MM.1S (cell line): ENCODE data around the gene PKN1.

ENCODE experiments used
- DNase-seq: peaks from one replicate; pipeline ENCODE4 v3.0.0-alpha.2; 2015
- H2AFZ ChIP-seq: fragments of 300-600 bp; sonication (generic); 2 replicates; pipeline ENCODE4 v1.6.0; 2016; ENCODE audit warnings: antibody characterized with exemption, low read length
- H3F3A ChIP-seq: fragments of 300-600 bp; sonication (generic); 2 replicates; pipeline ENCODE4 v1.6.1; 2016; ENCODE audit warnings: mild to moderate bottlenecking, antibody characterized with exemption, low read length, moderate library complexity, mixed read lengths; ENCODE audit not compliant: insufficient read depth
- H3K27ac ChIP-seq: fragments of 300-600 bp; sonication (generic); 2 replicates; pipeline ENCODE4 v1.5.1; 2016; ENCODE audit warnings: mild to moderate bottlenecking, low read length
- H3K27me3 ChIP-seq: fragments of 300-600 bp; sonication (generic); replicated peaks from 2 replicates; pipeline ENCODE4 v1.6.0; 2016; ENCODE audit warnings: low read length; ENCODE audit not compliant: insufficient read depth
- H3K36me3 ChIP-seq: fragments of 300-600 bp; sonication (generic); replicated peaks from 2 replicates; pipeline ENCODE4 v1.6.1; 2016; ENCODE audit warnings: mild to moderate bottlenecking, low read length, mixed read lengths; ENCODE audit not compliant: insufficient read depth
- H3K4me1 ChIP-seq: fragments of 300-600 bp; sonication (generic); 2 replicates; pipeline ENCODE4 v1.6.1; 2016; ENCODE audit warnings: low read length, mixed read lengths
- H3K4me2 ChIP-seq: fragments of 300-600 bp; sonication (generic); 2 replicates; pipeline ENCODE4 v1.6.0; 2016; ENCODE audit warnings: low read depth, low read length
- H3K4me3 ChIP-seq: fragments of 300-600 bp; sonication (generic); 2 replicates; pipeline ENCODE4 v1.5.1; 2016; ENCODE audit warnings: low read length, mixed read lengths
- H3K79me2 ChIP-seq: fragments of 300-600 bp; sonication (generic); 2 replicates; pipeline ENCODE4 v1.6.1; 2016; ENCODE audit warnings: mixed run types, low read length, mixed read lengths
- H3K9ac ChIP-seq: fragments of 300-600 bp; sonication (generic); 2 replicates; pipeline ENCODE4 v1.6.1; 2016; ENCODE audit warnings: low read length, mixed read lengths
- H3K9me2 ChIP-seq: fragments of 300-600 bp; sonication (generic); replicated peaks from 2 replicates; pipeline ENCODE4 v1.6.1; 2016; ENCODE audit warnings: mild to moderate bottlenecking, low read length, mixed read lengths; ENCODE audit not compliant: insufficient read depth
- H3K9me3 ChIP-seq: fragments of 300-600 bp; sonication (generic); replicated peaks from 2 replicates; pipeline ENCODE4 v1.6.1; 2016; ENCODE audit warnings: mild to moderate bottlenecking, low read length, mixed read lengths; ENCODE audit not compliant: insufficient read depth
- H4K20me1 ChIP-seq: fragments of 300-600 bp; sonication (generic); 2 replicates; pipeline ENCODE4 v1.6.1; 2016; ENCODE audit warnings: mild to moderate bottlenecking, low read length, moderate library complexity, mixed read lengths; ENCODE audit not compliant: insufficient read depth
- EZH2 ChIP-seq: fragments of 300-600 bp; sonication (generic); optimal IDR thresholded peaks from 2 replicates; pipeline ENCODE3; 2017; ENCODE audit warnings: low read depth, mild to moderate bottlenecking, antibody characterized with exemption, low read length, mixed read lengths
- EZH2phosphoT487 ChIP-seq: fragments of 300-600 bp; sonication (generic); IDR thresholded peaks from 2 replicates; pipeline ENCODE4 v1.6.1; 2018; ENCODE audit warnings: antibody characterized with exemption, low read length
- TF ChIP-seq, protein P1 (sequence below): fragments of 300-600 bp; sonication (generic); IDR thresholded peaks from 2 replicates; pipeline ENCODE4 v1.5.1; 2016; ENCODE audit warnings: antibody characterized with exemption, low read length, mixed read lengths

PKN1 gene

DNA sequence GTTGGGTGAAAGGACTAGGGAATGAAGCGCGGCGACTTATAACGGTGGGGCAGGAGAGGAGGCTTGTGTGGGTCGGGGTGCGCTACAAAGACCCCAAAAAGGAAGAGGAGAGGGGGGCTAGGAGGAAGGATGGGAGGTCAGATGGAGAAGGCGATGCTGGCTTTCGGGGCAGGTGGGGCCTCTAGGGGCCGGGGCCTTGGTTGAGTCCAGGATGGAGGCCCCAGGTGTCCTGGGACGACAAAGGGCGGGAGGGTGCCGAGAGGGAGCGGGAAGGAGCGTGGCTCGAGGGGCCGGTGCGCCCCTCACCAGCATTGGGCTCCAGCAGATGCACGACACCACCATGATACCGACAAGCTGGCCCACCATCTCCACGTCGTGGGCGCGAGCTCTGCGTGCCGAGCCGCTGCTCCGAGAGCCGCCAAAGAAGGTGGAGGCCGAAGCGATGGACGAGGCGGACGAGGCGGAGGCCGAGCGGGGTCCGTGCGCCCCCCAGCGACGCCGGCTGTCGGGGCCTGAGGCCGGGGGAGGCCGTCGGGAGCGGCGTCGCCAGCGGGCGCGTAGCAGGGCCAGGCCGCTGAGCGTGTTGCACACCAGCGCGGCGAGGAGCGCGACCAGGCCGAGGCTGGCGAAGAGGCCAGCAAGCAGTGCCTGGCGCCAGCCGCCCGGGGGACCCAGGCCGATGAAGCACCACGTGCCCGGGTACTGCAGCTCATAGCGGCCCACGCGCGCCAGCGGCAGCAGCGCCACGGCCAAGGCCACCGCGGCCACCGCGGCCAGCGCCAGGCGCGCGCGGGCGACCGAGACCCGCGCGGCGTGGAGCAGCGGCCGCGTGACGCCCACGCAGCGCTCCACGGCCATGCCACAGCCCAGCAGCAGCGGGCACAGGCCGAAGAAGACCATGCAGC is 40.2 kb downstream of the PKN1 start:
- no peak overlapping the region for H3K4me3 ChIP-seq
- H3K79me2 ChIP-seq = no peaks in the 10 kb centered on the region
- H3K4me1 ChIP-seq = no peaks in the 10 kb centered on the region
- H2AFZ ChIP-seq = no peak overlapping the region
- H3K4me2 ChIP-seq = no peak overlapping the region
- no peaks in the 10 kb centered on the region for H3K36me3 ChIP-seq
- no peaks in the 10 kb centered on the region for H4K20me1 ChIP-seq
- H3K9ac ChIP-seq = no peak overlapping the region
- no peak for DNase-seq
- no peak overlapping the region for H3K27ac ChIP-seq
- H3K9me3 ChIP-seq = no peaks in the 10 kb centered on the region
- no peak for TF ChIP-seq EZH2phosphoT487
- TF ChIP-seq EZH2 = no peak
- TF ChIP-seq, protein P1, sequence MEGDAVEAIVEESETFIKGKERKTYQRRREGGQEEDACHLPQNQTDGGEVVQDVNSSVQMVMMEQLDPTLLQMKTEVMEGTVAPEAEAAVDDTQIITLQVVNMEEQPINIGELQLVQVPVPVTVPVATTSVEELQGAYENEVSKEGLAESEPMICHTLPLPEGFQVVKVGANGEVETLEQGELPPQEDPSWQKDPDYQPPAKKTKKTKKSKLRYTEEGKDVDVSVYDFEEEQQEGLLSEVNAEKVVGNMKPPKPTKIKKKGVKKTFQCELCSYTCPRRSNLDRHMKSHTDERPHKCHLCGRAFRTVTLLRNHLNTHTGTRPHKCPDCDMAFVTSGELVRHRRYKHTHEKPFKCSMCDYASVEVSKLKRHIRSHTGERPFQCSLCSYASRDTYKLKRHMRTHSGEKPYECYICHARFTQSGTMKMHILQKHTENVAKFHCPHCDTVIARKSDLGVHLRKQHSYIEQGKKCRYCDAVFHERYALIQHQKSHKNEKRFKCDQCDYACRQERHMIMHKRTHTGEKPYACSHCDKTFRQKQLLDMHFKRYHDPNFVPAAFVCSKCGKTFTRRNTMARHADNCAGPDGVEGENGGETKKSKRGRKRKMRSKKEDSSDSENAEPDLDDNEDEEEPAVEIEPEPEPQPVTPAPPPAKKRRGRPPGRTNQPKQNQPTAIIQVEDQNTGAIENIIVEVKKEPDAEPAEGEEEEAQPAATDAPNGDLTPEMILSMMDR = no peak
- peaks cover 48% of the 10 kb centered on the region for H3K27me3 ChIP-seq
- no peaks in the 10 kb centered on the region for H3F3A ChIP-seq
- H3K9me2 ChIP-seq = no peaks in the 10 kb centered on the region

DNA sequence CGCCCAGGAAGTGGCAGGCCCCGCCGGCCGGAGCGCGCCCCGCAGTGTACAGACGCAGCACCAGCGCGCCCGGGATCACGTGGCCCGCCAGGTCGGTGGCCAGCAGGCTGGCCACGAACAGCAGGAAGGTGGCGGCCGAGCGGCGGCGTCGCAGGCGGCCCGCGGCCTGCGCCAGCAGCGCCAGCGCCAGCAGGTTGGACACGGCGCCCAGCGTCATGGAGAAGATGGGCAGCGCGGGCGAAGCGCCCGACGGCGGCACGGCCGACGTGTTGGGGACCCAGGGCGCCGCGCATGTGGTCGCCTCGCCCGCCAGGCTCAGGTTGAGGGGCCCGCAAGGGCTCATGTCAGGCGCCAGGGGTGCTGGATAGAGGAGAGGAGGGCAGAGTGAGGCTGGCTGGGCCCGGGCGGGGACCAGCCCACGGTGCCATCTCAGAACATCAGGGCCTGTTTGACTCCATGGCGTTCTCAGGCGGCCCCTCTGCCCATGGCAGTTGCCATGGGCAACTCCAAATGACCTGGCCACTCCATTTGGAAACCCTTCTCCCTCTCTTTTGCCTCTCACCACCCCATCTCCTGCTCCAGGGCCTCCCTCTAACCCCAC is 41.0 kb downstream of the PKN1 start:
- Histone ChIP-seq H3K9ac (no peak overlapping the region), H3K27me3 (peaks cover 48% of the 10 kb centered on the region), H4K20me1 (no peaks in the 10 kb centered on the region), H3F3A (no peaks in the 10 kb centered on the region), H3K4me1 (no peaks in the 10 kb centered on the region), H3K4me2 (no peak overlapping the region), H3K4me3 (no peak overlapping the region), H3K79me2 (no peaks in the 10 kb centered on the region), H3K9me2 (no peaks in the 10 kb centered on the region), H2AFZ (no peak overlapping the region), H3K9me3 (no peaks in the 10 kb centered on the region), H3K36me3 (no peaks in the 10 kb centered on the region), H3K27ac (no peak overlapping the region)
- no peak for DNase-seq
- TF ChIP-seq EZH2 (no peak), EZH2phosphoT487 (no peak)
- TF ChIP-seq, protein P1 = no peak

DNA sequence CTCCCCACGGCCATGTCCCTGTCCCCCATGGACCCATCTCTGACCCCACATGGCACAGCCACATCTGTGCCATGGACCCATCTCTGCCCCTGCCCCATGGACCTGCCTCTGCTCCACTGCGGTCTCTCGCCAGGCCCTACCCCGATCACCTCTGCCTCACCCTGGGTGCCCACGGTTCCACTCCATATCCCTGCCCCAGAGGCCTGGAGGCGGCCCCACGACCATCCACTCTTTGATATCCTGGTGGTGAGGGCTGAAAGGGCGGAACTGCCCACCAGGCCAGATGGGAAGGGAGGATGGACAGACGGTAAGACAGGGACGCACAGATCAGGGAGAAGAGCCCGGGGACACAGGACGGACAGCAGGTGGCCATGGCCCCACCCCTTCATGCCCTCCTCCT is 41.7 kb downstream of the PKN1 start:
- no peak for TF ChIP-seq EZH2
- TF ChIP-seq EZH2phosphoT487 = no peak
- TF ChIP-seq, protein P1 = no peak
- Histone ChIP-seq H3K27me3 (peaks cover 48% of the 10 kb centered on the region), H3K9ac (no peak overlapping the region), H3K79me2 (no peaks in the 10 kb centered on the region), H3K9me2 (no peaks in the 10 kb centered on the region), H3F3A (no peaks in the 10 kb centered on the region), H3K4me1 (no peaks in the 10 kb centered on the region), H3K36me3 (no peaks in the 10 kb centered on the region), H2AFZ (no peak overlapping the region), H4K20me1 (no peaks in the 10 kb centered on the region), H3K9me3 (no peaks in the 10 kb centered on the region), H3K4me3 (no peak overlapping the region), H3K27ac (no peak overlapping the region), H3K4me2 (no peak overlapping the region)
- no peak for DNase-seq
